Left colon (tissue), 2 donors: ENCODE results near the gene TTC39B. TPM values are rescaled to one million over a fixed set of nuclear protein-coding genes. Genes with fewer than 3 reads are reported as not detected.

Source experiments
- ATAC-seq: fragments of 200-7000 bp; cut with Tn5 transposase; one replicate; pipeline ENCODE4 v1.9.1; 2020; ENCODE audit warnings: mild to moderate bottlenecking, moderate library complexity
- DNase-seq, 2 donors: peaks; one replicate each; pipeline ENCODE4 v3.0.0-alpha.2; 2020
- intact Hi-C, 2 donors: fragments of 100-400 bp; cut with DNase I in 1 of 2; cut with micrococcal nuclease in 1 of 2; formaldehyde crosslinking; loops; one replicate each; pipeline versions ENCODE4 v1.11.2 to v1.14.0; 2022; cut with DNase I, micrococcal nuclease
- total RNA-seq, 2 donors: library from RNA; stranded (reverse); fragmentation: NEBNext Ultra II Directional; extraction: Animal tissue kit (Norgen Biotek cat#: 25700); gene quantifications; one replicate each; pipeline ENCODE4 v1.2.1, GENCODE V29; 2021
- donor health status: DM: no; HTN: no; CAD: no.
- donor health status: DM: yes; HTN: yes; CAD: no.

The TTC39B gene
- total RNA-seq, 2 donors from 2014 or later, result 45.3 to 50.5 TPM

DNA sequence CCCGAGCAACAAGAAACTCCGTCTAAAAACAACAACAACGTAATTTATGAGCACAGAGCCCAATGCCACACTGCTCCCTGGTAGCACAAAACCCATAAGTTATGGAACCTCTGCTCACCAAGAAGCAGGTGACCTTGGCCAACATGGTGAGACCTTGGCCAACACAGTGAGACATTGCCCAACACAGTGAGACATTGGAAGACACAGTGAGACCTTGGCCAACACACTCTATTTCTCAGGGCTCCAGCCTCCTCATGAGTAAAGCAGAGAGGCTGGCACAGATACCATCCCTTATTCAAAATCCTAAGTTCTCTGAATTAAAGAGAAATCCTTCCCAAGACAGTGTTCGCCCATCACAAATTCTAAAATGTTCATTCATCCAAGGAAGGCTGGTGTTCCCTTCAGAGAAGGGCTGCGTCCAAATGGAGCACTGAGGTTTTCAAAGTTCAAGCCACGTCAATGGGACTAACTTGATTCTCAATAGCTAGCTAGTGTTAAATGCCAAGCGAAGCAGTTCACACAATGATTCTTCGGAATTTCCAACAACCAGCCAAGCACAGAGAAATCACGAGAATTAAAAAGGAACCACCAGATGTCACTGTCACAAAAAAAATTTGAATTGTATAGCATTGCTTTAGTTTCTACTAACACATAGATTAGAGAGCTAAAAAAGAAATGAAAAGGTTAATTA is 29.5 kb downstream of the TTC39B start:
- no peak for DNase-seq
- intact Hi-C loops, result loop anchor here in 1 of 2 donors (5.0 kb wide), 1 partner anchor 330 kb away; no protein-coding TSS in a partner anchor

GRCh38 chr9:15276328-15276938 is 30.6 kb downstream of the TTC39B start:
- peak; percentile 94 for ATAC-seq
- intact Hi-C loops, result loop anchor here in 1 of 2 donors (5.0 kb wide), 1 partner anchor 331 kb away; no protein-coding TSS in a partner anchor
- DNase-seq, result peak; percentile 45 to 76

More for the DNA sequence above, 29.5 kb downstream of the TTC39B start:
- ATAC-seq, result peak; percentile 17

DNA sequence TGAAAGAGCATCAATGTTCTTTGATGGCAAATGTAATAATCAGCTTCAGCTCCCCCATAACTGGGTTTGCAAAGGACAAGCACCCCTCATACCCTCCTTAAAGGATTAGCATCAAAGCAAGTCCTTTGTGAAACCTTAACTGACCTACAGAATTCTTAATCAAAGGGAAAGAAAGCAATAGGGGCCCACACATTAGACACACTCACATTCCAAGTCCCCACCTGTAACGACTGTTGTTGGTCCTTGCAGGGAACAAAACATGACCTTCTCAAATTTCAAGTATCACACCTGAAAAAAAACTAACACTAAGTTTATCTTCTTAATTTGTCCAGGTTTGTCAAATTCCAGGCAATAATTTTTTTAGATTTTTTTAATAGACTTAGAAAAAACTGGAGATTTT is 32.6 kb downstream of the TTC39B start:
- DNase-seq (no peak), ATAC-seq (no peak)
- intact Hi-C loops, result no loop called here

GRCh38 chr9:15272377-15272928 is 34.6 kb downstream of the TTC39B start:
- intact Hi-C loops, result no loop called here
- no peak for DNase-seq
- no peak for ATAC-seq

DNA sequence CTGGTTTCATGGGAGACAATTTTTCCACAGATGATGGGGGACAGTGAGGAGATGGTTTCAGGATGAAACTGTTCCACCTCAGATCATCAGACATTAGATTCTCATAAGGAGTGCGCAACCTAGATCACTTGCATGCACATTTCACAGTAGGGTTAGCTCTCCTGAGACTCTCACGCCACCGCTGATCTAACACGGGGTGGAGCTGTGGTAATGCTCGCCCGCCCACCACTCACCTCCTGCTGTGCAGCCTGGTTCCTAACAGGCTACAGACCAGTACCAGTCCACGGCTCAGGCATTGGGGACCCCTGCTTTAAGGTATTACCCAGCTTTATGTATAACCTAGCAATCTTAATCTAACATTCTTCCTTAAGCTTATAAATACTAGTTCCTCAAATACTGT is 35.6 kb downstream of the TTC39B start:
- DNase-seq (no peak), ATAC-seq (no peak)
- intact Hi-C loops, result no loop called here

DNA sequence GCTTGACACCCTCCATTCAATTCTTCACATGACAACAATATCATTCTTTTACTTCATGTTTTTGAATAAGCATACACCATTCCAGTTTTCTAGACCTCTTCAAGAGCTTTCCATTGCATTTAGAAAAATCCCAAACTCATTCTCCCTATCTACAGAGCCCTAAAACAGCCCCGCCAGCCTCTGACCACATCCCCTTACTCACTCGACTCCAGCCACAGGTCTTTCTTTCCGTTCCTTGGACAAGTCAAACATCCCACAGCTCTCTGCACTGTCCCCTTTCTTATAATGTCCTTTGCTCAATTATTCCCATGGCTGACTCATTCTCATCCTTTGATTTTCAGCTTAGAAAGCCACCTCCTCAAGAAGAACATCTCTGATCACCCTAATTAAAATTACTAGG is 38.2 kb downstream of the TTC39B start:
- no peak for ATAC-seq
- intact Hi-C loops, result no loop called here
- DNase-seq, result no peak

DNA sequence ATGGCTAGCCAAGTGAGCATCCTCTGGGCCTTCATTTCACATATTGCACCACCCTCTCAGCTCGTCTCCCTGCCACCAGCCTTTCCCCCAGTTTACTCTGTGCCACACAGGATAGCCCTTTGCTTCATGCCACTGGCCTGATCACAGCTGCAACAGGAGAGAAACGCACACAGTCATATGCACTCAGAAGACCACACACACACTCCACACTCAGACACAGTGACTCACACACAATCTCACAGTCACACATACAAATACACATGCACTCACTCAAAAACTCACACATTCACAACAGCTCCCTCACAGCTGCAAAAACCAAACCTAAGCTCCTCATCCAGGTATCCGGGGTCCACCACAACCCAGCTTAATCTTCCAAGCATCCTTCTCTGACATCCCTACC is 38.7 kb downstream of the TTC39B start:
- ATAC-seq, result no peak
- no peak for DNase-seq
- intact Hi-C loops, result no loop called here

- DNase-seq (no peak), ATAC-seq (no peak)
- intact Hi-C loops, result no loop called here
These were observed 42.1 kb downstream of the TTC39B start for GRCh38 chr9:15264918-15265317.

DNA sequence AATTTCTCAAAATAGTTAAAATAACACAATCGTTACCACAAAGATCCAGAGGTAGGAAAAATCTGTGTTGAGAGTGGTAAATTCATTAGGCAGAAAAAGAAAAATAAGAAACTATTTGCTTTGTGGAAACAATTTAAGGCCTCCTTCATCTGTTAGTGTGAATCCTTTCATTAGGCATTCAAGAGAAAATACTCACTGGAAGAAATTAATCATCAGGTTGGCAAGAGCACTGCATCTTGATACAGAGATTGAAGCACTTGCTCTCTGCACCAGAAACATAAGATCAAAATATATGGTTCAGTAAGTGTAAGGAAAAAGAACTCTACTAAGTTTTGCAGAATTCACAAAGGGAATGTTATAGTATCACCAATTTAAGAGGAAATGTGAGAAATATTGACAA is 44.4 kb downstream of the TTC39B start:
- intact Hi-C loops, result no loop called here
- DNase-seq (no peak), ATAC-seq (no peak)

- no peak for ATAC-seq
- intact Hi-C loops, result no loop called here
- no peak for DNase-seq
These were observed 50.6 kb downstream of the TTC39B start for GRCh38 chr9:15256426-15256825.

- ATAC-seq (peak; percentile 93), DNase-seq (peak in 1 of 2 donors; percentile 22)
- intact Hi-C loops, result no loop called here
These were observed 53.2 kb downstream of the TTC39B start for GRCh38 chr9:15253786-15254185.

GRCh38 chr9:15253197-15253596 is 53.8 kb downstream of the TTC39B start:
- no peak for DNase-seq
- no peak for ATAC-seq

GRCh38 chr9:15249981-15250380 is 57.0 kb downstream of the TTC39B start:
- DNase-seq (no peak), ATAC-seq (no peak)
- intact Hi-C loops, result no loop called here

More at GRCh38 chr9:15253197-15253596, 53.8 kb downstream of the TTC39B start:
- intact Hi-C loops, result no loop called here

GRCh38 chr9:15249042-15249818 is 57.8 kb downstream of the TTC39B start:
- no peak for DNase-seq
- ATAC-seq, result no peak
- intact Hi-C loops, result no loop called here

DNA sequence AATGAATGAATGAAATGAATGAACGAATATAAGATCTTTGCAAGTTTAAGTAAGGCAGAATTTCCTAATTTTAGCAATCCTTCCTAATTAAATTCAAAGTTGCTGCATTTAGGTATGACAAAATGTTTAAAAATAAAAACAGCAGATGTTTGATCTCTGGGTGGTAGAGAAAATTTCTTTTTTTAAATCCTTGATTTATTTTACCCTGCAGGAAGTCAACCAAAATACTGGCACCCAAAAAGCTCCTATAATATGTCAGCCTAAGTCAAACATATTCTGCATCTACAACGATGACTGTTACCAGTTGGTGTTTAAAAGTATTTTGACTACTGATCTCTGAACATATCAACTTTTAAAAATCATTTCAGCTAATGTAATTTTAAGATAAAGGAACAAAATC is 58.4 kb downstream of the TTC39B start:
- DNase-seq (no peak), ATAC-seq (no peak)
- intact Hi-C loops, result no loop called here

- ATAC-seq, result no peak
- intact Hi-C loops, result no loop called here
- no peak for DNase-seq
These were observed 58.9 kb downstream of the TTC39B start for GRCh38 chr9:15248081-15248480.

DNA sequence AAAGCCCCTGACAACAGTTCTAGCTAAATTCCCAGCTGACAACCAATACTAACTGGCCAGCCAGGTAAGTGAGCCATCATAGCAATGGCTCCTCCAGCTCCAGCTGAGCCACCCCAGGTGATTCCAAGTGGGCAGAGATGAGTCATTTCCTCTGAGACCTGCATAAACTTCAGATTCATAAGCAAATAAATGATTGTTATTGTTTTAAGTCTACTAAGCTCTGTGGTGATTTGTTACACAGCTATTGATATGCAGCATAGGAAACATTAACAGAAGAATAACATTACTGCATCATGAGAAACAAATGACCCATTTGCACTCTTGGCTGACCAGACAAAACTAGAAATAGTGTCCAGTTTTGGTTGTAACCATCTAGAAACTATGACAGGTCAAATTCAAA is 60.3 kb downstream of the TTC39B start:
- intact Hi-C loops, result no loop called here
- ATAC-seq, result no peak
- DNase-seq, result no peak

DNA sequence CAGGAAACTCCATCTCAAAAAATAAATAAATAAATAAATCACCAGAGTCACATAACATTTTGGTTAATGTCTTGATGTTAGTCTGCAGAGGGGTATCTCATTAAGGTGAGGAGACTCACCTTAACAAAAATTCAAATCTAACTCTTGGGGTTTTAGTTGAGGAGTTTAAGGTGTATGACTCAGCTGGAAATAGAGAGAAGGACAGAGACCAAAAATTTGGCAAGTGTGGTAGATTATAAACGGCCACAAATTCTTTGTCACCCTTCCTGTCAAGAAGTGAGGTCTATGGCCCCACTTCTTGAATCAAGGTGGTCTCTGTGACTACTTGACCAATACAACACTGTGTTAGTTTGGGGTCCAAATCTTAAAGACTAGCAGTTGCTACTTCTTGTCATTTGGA is 60.8 kb downstream of the TTC39B start:
- DNase-seq (no peak), ATAC-seq (no peak)
- intact Hi-C loops, result no loop called here

DNA sequence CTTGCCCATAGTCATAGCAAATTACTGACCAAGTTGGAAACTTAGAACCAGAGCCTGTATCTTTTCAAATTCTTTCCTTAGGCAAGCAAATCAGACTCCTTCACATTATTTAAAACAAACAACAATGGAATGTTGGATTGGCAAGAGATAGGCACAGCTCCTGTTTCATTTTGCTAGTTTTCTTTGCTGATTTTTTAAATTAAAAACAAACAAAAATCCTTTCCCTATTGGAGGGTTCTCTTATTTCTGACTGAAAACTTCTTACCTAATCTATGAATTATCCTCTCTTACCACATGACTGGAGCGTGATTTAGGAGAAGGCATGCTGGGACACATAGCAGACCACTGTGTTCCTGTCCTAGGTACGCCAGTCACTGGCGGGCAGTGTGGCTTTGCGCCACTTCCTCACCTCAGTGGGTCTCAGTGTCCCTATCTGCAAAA is 63.0 kb downstream of the TTC39B start:
- no peak for DNase-seq
- intact Hi-C loops, result no loop called here
- ATAC-seq, result no peak

GRCh38 chr9:15243081-15243480 is 63.9 kb downstream of the TTC39B start:
- ATAC-seq (no peak), DNase-seq (no peak)
- intact Hi-C loops, result no loop called here
